ENCODE measurements around the gene NUP205.

NUP205 gene

DNA sequence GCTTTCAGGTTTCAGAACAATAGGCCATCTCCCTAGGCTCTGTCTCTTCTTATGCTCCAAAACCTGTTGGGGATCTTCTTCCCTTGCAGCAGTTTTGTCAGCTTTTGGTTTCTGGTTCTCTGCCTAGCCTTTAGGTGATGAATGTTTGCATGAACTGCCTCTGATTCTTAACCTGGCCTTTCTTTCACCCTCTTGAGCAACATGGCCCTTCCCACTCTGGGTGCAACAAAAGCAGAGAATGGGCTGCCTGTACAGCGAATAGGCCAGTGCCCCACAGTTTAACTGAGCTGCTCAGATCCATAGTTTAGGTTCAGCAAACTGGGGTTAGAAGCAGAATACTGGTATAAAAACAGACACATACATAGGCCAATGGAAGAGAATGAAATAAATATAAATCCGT, 18.1 kb upstream of the NUP205 start:
- DNase-seq (ENCODE audit: low read depth): no peak

DNA sequence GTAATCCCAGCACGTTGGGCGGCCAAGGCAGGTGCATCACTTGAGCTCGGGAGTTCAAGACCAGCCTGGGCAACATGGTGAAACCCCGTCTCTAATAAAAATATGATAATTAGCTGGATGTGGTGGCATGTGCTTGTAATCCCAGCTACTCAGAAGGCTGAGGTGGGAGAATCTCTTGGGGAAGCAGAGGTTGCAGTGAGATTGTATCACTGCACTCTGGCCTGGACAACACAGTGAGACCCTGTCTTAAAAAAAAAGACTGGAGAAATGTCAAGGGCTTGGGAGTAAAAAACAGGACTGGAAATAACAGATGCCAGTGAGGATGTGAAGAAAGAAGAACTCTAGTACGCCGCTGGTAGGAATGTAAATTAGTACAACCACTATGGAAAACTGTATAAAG, 16.7 kb upstream of the NUP205 start:
- DNase-seq (ENCODE audit: low read depth): no peak

DNA sequence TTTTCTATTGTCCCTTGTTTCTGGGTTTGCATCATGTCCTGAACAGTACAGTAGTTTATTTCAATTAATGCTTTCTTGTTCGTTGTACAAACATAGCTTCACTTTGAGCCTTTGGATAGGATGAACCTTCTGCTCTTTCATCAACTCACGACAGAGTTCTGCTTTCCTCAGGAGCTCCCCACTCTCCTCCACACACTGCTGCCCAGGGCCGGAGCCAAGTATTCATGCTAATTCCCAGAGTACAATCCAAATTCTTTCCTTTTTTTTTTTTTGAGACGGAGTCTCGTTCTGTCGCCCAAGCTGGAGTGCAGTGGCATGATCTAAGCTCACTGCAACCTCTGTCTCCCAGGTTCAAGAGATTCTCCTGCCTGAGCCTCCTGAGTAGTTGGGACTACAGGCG, 7.5 kb upstream of the NUP205 start:
- no peak for DNase-seq (ENCODE audit: low read depth)

DNA sequence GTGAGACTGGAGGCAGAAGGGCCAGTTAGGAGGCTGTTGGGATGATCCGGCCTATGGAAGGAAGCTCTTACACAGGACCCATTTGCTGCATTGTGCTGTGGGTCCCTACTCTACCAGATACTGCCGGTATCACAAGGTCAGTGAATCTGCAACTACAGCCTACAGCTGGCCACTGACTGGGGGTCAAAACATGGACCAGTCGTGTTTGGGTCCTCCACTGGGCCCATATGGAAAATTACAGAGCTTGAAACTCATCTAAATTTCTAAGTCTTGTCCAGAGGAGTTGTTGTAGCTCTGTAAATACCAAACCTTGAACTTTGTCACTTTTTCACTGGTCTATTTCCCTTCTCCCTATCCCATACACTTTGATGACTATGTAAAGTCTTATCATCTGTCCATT, 5.6 kb upstream of the NUP205 start:
- no peak for DNase-seq (ENCODE audit: low read depth)

DNA sequence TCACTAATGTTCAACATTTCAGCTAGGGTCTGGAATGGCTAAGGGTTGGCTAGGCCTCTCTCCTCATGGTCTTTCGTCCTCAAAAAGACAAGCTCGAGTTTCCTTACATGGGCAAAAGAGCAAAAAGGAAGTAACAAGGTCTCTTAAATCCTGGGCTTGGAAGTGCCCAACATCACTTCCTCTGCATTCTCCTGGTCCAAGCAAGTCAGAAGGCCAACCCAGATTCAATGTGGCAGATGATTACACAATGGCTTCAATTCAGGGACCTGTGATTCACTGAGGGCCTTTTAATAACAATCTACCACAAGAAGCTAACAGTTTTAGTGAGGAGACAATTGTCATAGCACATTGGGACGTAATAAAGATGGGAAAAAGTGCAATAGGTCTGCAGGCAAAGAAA, 4.4 kb upstream of the NUP205 start:
- DNase-seq (ENCODE audit: low read depth): no peak

DNA sequence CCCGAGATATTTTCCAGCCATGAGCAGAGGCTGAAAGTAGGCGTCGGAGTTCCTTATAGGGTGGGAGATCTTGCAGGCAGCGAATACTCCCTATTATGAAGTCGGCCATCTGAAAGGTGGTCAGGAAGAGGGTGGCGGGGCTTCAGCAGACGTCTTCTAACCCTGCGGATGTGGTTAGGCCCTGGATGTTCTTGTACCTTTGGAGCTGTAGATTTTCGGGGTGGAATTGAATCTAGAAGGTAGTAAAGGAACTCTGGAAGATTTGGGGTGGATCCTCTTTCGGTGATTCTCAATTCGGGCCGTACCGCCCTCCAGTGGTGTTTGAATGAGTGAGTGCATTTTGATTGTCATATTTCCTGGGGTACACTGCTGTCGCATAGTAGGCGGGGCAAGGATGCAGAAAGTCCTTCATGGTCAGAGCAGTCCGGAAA, 635 bp downstream of the NUP205 start:
- peak; percentile 58 for DNase-seq (ENCODE audit: low read depth)

DNA sequence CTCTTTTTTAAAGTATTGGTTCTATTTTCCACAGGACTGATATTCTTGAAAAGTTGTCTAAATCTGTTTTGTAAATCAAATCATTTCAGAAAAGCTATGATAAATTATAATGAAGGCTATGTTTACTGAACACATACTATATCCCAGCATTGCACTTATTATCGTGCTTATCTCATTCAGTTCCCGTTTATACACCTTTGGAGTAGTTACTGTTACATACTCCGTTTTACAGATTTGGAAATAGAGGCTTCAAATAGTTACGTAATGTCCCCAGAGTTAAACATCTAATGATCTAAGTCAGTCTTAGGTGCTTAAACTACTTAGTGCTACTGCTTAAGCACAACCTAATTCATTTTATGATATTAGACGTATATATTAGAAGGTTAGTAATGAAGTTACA, 1.2 kb downstream of the NUP205 start:
- DNase-seq (ENCODE audit: low read depth): no peak

DNA sequence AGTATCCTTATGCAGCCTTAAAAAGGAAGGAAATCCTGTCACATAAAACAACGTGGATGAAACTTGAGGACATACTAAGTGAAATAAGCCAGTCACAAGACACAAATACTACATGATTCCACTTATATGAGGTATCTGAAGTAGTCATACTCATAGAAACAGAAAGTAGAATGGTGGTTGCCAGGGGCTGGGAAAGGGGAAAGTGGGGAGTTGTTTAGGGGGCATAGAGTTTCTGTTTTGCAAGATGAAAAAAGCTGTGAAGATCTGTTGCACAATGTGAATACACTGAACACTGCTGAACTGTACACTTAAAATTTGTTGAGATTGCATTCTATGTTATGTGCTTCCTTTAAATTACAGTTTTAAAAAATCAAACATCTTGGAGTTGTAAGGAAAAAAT, 2.9 kb downstream of the NUP205 start:
- DNase-seq (ENCODE audit: low read depth): no peak

DNA sequence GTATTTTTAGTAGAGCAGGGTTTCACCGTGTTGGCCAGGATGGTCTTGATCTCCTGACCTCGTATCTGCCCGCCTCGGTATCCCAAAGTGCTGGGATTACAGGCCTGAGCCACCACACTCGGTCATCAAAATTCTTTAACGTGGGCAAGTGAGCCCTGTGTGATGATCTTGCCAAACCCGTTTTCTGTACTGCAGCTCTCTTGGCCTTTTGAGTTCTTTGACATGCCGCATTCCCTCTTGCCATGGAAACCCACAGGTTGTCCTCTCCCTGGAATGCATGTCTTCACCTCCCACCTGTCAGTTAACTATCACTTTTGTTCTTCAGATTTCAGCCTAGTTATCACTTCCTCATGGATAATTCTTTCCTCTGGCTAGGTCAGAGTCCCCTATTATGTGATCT, 5.0 kb downstream of the NUP205 start:
- DNase-seq (ENCODE audit: low read depth): no peak

DNA sequence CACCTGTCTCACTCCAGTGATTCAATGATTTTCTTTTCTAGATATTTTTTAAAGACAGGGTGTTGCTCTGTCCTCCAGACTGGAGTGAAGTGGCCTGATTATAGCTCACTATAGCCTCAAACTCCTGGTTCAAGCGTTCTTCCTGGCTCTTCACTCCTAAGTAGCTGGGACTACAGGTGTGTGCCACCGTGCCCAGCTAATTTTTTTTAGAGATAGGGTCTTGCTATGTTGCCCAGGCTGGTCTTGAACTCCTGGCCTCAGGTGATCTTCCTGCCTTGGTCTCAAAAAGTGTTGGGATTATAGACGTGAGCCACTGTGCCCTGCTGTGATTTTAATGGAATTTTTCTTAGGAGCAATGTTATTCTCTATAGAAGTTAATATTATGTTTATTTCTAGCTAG, 14.1 kb downstream of the NUP205 start:
- no peak for DNase-seq (ENCODE audit: low read depth)

DNA sequence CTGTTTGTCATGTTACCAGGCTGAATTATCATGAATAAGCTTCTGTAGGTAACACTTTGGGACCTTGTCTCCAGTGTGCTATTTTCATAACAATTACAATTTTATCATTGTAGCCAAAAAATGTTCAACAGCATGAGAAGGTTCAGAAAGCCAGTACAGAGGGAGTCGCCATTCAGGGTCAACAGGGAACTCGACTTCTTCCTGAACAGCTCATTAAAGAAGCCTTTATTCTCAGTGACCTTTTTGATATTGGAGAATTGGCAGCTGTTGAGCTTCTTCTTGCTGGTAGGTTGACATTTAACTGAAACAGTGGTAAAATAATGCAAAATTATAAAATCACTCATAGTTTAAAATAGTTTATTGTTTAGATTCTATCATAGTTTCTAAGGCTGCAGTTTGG, 15.8 kb downstream of the NUP205 start:
- DNase-seq (ENCODE audit: low read depth): no peak

DNA sequence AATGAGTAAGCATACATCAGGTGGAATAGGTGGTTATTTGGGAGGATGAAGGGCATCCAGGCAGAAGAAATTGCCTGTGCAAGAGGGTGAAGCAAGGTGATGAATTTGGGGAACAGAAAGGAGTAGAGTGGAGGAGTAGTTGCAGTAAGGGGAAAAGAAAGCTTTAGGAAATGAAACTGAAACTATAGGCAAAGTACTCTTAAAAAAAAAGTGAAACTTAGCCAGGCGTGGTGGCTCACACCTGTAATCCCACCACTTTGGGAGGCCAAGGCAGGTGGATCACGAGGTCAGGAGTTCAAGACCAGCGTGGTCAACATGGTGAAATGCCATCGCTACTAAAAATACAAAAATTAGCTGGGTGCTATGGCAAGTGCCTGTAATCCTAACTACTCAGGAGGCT, 17.6 kb downstream of the NUP205 start:
- DNase-seq (ENCODE audit: low read depth): no peak

DNA sequence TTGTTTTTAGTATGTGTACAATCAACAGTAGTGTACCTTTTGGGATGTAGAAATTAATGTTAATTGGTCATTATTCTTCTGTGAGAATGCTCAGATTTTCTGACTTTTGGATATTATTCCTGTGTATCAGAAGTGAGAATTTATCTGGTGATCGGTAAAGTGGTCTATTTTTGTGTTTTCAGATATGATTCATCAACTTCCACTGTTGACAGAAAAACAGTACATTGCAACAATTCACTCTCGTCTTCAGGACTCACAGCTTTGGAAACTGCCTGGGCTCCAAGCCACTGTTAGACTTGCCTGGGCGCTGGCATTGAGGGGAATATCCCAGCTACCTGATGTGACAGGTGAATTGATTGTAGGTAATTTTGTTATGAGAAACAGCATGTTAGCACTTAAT, 20.9 kb downstream of the NUP205 start:
- DNase-seq (ENCODE audit: low read depth): no peak

DNA sequence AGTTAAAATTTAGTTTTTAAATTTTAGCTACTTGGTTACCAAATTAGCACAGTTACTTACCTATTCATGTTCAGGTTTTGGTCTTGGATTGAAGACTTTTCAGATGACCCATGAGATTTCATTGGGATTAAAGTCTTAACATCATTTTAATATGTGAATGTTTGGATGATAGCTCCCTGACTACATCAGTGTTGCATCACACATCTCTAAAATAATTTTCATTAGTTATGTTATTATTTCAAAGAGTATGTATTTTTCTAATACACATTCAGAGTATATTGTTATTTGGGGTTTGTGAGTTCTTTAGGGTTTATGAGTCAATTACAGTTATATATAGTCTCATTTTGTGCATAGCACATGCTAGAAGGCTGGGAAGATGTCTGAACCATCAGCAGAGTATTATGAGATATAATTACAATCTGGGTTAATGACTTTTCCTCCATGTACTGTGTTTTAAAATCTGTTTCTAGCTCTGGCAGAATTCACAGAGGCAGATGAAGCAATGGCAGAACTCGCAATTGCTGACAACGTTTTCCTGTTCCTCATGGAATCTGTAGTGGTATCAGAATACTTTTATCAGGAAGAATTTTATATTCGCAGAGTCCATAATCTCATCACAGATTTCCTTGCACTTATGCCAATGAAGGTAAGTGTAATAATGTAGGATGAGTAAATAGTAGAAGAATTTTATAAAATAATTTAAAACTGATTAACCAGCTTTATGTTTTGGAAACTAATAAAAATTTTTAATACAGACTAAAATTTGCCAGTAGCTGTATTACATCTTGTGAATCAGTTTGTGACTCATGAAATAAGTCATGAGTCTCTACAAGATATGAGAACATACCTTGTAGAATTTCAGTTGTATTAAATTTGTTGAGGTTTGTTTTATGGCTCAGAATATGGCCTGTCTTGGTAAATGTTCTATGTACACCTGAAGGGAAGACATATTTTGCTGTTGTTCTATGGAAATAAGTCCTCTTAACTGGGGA, 26.9 kb downstream of the NUP205 start:
- no peak for DNase-seq (ENCODE audit: low read depth)

DNA sequence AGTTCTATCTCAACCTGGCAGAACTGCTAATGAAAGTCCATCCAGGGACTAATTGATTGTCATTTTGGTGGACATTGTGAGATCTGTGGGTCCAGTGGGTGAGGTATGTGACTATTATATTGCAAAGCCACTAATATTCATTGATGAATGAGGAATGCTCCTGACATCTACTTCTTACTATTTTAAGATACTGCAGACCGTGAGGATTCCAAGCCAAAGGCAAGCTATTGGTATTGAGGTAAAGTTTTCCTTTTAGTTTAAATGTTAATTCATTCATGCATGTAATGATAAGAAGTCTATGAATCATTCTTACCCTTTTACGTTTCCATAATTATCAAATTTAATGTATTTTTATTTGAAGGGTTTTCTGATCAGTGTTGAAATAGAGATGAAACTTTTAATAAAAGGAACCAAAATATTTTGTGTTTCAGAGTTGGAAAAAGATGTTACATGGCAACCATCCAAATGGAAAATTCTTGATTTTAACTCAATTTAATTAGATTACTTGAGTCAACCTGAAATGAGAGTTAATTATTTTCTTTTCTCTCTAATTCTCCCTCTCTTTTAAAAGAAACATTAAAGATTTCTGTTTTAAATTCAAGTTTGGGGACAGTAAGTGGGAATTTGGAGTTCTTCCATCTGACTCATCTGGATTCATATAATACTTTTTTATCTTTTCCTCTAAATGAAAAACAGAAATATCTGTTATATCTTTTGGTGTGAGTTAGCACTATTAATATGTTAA, 39.6 kb downstream of the NUP205 start:
- no peak for DNase-seq (ENCODE audit: low read depth)

DNA sequence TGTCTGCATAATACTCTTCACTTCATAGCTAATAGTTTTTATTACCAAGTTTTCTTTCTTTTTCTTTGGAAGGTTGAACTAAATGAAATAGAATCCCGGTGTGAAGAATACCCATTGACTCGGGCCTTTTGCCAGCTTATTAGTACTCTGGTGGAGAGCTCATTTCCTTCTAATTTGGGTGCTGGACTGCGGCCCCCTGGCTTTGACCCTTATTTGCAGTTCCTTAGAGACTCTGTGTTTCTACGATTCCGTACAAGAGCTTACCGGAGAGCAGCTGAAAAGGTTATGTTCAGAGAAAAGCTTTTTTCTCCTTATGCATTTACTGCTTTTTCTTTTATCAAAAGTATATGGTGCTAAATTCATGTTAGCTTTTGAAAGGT, 40.2 kb downstream of the NUP205 start:
- DNase-seq (ENCODE audit: low read depth): no peak

DNA sequence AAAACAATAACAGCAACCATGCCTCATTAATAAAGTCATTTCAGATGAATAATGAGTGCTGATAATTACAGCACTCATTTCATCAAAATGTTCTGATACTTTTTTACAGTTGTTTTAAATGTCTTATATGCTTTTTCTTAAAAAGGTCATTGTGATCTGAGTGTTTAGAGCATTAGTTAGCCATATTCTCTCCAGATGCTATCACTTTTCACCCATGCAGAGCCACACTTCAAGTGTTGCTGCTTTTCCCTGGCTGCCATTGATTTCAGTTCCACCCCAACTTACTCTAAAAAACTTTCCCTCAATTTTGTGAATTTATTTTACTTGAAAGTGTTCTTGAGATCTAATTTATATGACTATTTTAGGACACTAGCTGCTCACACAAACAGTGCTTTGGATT, 41.8 kb downstream of the NUP205 start:
- no peak for DNase-seq (ENCODE audit: low read depth)

DNA sequence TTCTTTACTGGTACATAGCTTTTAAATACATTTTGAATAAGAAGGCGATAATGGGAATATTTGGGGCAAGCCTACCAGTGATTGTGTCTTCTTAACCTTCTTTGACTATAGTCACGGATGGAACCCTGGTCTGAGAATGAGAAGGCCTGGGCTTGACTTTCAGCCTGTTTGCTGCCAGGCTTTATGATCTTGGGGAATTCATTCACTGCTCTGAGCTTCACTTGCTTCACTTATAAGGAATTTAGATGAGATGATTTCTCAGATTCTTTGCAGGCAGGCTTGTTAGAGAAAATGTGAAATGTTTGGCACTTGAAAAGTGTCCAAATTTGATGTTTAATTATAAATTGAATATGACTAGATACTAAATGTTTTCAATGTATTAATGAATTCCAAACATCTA, 42.5 kb downstream of the NUP205 start:
- no peak for DNase-seq (ENCODE audit: low read depth)

DNA sequence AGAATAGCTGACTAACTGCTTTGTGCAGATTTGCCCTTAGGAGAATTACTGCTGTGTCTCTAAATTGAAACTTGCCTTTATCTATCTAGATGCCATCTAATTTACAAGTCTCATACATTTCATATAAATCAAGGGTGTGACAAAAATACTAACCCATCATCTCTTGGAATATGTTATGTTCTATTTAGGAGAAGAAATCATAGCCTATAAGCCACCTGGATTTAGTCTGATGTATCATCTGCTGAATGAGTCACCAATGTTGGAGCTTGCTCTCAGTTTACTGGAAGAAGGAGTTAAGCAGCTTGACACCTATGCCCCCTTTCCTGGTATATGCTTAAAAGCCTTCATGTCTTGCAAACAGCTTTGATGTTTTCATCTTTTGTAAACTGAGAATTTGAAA, 43.5 kb downstream of the NUP205 start:
- no peak for DNase-seq (ENCODE audit: low read depth)

DNA sequence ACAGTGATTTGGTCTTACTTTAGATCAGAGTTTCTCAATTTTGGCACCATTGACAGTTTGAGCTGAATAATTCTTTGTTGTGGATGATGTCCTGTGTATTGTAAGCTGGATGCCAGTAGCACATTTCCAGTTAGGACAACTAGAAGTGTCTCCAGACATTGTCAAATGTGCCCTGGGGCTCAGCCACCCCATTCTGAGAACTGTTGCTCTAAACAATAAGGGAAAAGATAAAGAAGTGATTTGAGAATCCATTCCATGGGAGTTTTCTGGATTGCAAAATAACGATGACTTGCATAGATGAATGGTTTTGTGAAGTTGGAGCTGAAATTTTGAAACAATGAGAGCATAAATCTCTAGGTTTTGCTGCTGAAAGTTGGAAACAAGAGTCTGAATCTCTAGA, 44.6 kb downstream of the NUP205 start:
- DNase-seq (ENCODE audit: low read depth): no peak

DNA sequence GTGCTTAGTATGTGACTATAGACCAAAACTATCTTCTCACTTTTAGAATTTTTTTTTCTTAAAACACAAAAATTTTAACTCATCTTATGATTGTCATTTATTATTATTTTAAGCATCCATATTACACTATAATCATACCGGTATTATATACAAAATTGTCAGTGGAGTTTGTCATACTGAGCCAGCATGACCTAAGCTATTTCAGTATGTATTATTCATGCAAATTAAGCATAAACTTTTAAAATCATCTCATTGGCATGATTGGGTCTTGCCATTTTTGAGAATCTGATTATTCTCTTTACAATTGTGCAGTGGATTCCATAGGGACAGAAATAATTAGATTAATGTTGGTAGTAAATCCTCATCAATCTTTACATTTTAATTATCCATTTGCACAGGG, 58.4 kb downstream of the NUP205 start:
- DNase-seq (ENCODE audit: low read depth): no peak

DNA sequence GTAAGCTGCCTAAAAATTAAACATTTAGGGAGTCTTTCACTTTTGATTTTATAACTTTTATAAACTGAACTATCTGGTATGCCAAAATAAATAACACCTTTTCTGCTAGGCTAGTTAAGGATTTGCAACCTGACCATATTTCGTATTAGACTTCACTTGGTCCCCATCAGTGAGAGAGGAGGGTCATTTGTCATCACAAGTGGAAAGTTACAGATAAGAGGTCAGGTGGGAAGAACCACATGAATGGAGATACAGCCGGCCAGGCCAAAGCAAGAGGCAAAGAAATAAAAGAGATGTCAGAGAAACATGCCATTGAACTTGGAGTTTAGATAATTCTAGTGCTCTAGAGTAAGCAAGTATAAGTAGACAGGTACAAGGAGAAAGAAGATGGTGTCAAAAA, 60.1 kb downstream of the NUP205 start:
- DNase-seq (ENCODE audit: low read depth): no peak

DNA sequence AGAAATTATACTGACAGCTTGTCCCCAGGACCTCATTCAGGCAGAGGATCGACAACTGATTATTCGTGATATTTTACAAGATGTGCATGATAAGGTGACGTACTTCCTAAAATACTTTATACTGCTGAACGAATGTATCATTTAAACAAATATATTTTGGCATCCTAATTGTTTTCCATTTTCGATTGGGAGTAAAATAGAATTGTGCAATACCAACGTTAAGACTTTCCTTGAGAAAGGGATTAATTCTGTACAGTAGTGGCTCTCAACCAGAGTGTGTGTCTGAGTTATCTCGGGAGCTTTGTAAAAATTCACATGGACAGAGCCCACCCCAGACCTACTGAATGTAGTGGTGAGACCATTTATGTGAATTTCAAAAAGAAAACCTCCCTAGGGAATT, 60.8 kb downstream of the NUP205 start:
- no peak for DNase-seq (ENCODE audit: low read depth)

DNA sequence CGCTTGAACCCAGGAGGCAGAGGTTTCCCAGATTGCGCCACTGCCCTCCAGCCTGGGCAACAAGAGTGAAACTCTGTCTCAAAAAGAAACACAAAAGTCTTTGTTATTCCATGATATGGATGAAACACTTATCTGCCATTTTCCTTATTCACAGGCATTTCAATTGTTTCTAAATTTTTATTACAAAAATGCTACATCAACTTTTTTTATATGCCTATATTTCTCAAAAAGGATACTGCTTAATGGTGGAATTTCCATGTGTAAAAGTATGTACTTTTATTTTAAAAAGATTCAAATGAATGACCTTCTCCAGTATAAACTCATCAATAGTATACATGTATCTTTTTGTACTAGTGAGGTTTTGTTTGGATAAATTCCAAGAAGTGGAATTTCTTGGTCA, 62.7 kb downstream of the NUP205 start:
- no peak for DNase-seq (ENCODE audit: low read depth)

Measured in CMK (cell line).